Kidney (tissue), 14 donors: ENCODE results near the gene TFAP2D. TPM values are rescaled to one million over a fixed set of nuclear protein-coding genes. Genes with fewer than 3 reads are reported as not detected.

ENCODE experiments used
- DNase-seq, 5 donors: peaks; one replicate each; pipeline ENCODE4 v3.0.0-alpha.2; 2013 to 2020
- FAIRE-seq: peaks from 2 replicates; lab custom pipeline; 2012; peaks lifted over from hg19 to GRCh38; lab: Jason Lieb, UNC
- H3K27ac ChIP-seq, 2 donors: one replicate each; pipeline ENCODE4 v1.7.0; 2013; ENCODE audit warnings: low read depth in 2 of 2, low read length in 2 of 2, inconsistent platforms in 1 of 2
- H3K27me3 ChIP-seq: one replicate; pipeline ENCODE4 v1.7.1; 2013; ENCODE audit warnings: low read length, inconsistent platforms; ENCODE audit not compliant: control insufficient read depth, insufficient read depth
- H3K36me3 ChIP-seq, 3 donors: one replicate each; pipeline versions ENCODE4 v1.7.0 to v1.7.1; 2013; ENCODE audit warnings: low read length in 3 of 3, control low read depth in 1 of 3, inconsistent platforms in 1 of 3; ENCODE audit not compliant: insufficient read depth in 3 of 3, control insufficient read depth in 2 of 3
- H3K4me1 ChIP-seq, 3 donors: one replicate each; pipeline versions ENCODE4 v1.7.0 to v1.7.1; 2013; ENCODE audit warnings: low read length in 3 of 3, inconsistent platforms in 1 of 3, low read depth in 1 of 3; ENCODE audit not compliant: control insufficient read depth in 2 of 3, insufficient read depth in 2 of 3
- H3K4me3 ChIP-seq, 3 donors: one replicate each; pipeline versions ENCODE4 v1.7.0 to v1.8.1; 2013; ENCODE audit warnings: low read length in 3 of 3, control low read depth in 1 of 3, inconsistent platforms in 1 of 3
- H3K9ac ChIP-seq, 3 donors: one replicate each; pipeline versions ENCODE4 v1.7.0 to v1.7.1; 2013; ENCODE audit warnings: low read length in 3 of 3, control low read depth in 1 of 3, inconsistent platforms in 1 of 3
- H3K9me3 ChIP-seq, 3 donors: one replicate each; pipeline versions ENCODE4 v1.7.0 to v1.7.1; 2013; ENCODE audit warnings: low read length in 3 of 3, control low read depth in 1 of 3, inconsistent platforms in 1 of 3; ENCODE audit not compliant: control insufficient read depth in 2 of 3, insufficient read depth in 1 of 3
- intact Hi-C: fragments of 100-400 bp; cut with DNase I; formaldehyde crosslinking; loops from one replicate; pipeline ENCODE4 v1.11.1; 2022
- polyA plus RNA-seq: library from polyadenylated mRNA; stranded (reverse); fragments of 350-450 nt; fragmentation: Illumina TruSeq; extraction: RNeasy Lipid Tissue Mini Kit (QIAGEN cat#74804); gene quantifications from one replicate; pipeline ENCODE4 v1.2.3, GENCODE V29; 2014; ENCODE audit warnings: low read depth, low replicate concordance; ENCODE audit not compliant: insufficient read depth
- total RNA-seq: library from RNA; stranded (reverse); fragmentation: NEBNext Ultra II Directional; extraction: Animal tissue kit (Norgen Biotek cat#: 25700); gene quantifications from one replicate; pipeline ENCODE4 v1.2.1, GENCODE V29; 2021
- TF ChIP-seq, protein P1 (sequence below): IDR thresholded peaks from 3 replicates; pipeline ENCODE4 v1.5.1; 2012; ENCODE audit warnings: mild to moderate bottlenecking, moderate library complexity, borderline replicate concordance; ENCODE audit not compliant: insufficient read depth; ENCODE audit errors: extremely low read depth
- donor health status: control.
- donor health status: control.
- donor health status: control.
- donor health status: control.
- donor health status: control.
- donor health status: DM: yes; HTN: yes; CAD: no.
- donor health status: Normal renal cell carcinoma (clear cell type).

TFAP2D gene
- total and polyA plus RNA-seq, 2 donors from 2014 or later = not detected

DNA sequence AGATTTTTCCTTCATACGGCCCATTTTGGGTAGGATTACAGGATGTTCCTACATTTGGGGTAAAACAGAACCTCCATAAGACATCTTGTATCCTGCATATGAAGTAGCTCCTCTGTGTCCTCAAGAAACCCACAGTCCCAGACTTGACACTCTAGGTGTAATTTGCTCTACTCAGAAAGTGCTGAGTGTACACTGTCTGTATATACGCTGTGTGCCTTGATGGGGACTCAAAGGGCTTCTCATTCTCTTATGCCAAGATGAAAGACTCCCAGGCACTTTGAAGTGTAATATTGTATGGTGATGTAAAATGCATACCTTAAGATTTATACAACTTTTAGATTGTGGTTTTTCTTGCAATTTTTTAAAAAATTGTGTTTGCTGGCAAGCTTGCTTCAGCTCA, 5.2 kb downstream of the TFAP2D start:
- DNase-seq (no peak), FAIRE-seq (no peak)
- intact Hi-C loops = no loop called here
- TF ChIP-seq, protein P1, sequence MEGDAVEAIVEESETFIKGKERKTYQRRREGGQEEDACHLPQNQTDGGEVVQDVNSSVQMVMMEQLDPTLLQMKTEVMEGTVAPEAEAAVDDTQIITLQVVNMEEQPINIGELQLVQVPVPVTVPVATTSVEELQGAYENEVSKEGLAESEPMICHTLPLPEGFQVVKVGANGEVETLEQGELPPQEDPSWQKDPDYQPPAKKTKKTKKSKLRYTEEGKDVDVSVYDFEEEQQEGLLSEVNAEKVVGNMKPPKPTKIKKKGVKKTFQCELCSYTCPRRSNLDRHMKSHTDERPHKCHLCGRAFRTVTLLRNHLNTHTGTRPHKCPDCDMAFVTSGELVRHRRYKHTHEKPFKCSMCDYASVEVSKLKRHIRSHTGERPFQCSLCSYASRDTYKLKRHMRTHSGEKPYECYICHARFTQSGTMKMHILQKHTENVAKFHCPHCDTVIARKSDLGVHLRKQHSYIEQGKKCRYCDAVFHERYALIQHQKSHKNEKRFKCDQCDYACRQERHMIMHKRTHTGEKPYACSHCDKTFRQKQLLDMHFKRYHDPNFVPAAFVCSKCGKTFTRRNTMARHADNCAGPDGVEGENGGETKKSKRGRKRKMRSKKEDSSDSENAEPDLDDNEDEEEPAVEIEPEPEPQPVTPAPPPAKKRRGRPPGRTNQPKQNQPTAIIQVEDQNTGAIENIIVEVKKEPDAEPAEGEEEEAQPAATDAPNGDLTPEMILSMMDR = no peak
- H3K27me3 ChIP-seq = peaks cover 45% of the 10 kb centered on the region
- no peak overlapping the region for H3K27ac ChIP-seq
- H3K9ac ChIP-seq = no peak overlapping the region
- no peak overlapping the region for H3K4me3 ChIP-seq
- no peaks in the 10 kb centered on the region for H3K4me1 ChIP-seq
- no peaks in the 10 kb centered on the region for H3K36me3 ChIP-seq
- H3K9me3 ChIP-seq = no peaks in the 10 kb centered on the region

DNA sequence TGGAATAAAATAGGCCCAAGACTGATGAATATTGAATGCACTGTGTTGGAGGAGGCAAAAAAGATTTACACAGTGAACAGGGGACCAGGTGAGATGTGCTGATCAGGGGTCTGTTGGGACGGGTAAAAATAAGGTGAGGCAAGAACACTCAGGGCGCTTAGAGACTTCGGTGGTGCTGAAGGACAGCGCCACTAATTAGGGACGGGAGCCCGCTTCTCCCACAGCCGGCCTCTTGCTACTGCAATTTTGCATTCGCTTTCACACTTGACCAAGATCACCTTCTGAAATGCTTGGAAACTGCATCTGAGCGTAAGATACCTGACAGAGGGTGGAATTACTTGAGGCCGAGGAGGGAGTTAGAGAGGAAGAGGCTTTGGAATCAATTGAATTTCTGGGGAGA, 7.3 kb downstream of the TFAP2D start:
- DNase-seq = peak in 3 of 5 donors; percentile 70 to 84 (median 76)
- no peak for FAIRE-seq
- Histone ChIP-seq H3K9me3 (no peaks in the 10 kb centered on the region), H3K9ac (no peak overlapping the region), H3K27ac (no peak overlapping the region), H3K4me3 (no peak overlapping the region), H3K4me1 (no peaks in the 10 kb centered on the region), H3K36me3 (no peaks in the 10 kb centered on the region), H3K27me3 (peaks cover 42% of the 10 kb centered on the region)
- intact Hi-C loops = no loop called here
- TF ChIP-seq, protein P1 = no peak

DNA sequence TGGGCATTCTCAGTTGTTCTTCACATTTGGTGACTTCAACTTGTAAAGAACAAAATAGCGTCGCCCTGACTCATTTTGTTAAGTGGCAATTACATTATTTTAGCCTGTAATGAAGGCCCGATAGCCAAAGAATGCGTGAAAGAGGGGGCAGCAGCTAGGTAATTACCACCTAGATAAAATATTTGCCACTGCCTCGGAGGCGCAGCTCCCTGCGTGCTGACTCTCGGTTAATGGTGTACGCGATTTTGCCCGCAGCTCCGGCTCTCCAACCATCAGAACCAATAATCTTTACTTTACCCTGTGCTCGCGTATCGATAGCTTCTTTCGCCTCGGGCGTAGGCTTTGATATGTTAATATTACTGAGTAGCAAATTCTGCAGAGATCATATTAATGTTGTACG, 8.7 kb downstream of the TFAP2D start:
- Histone ChIP-seq H3K27ac (no peak overlapping the region), H3K27me3 (peaks cover 35% of the 10 kb centered on the region), H3K36me3 (no peaks in the 10 kb centered on the region), H3K4me1 (no peaks in the 10 kb centered on the region), H3K4me3 (no peak overlapping the region), H3K9me3 (no peaks in the 10 kb centered on the region), H3K9ac (no peak overlapping the region)
- DNase-seq (no peak), FAIRE-seq (no peak)
- TF ChIP-seq, protein P1 = no peak
- intact Hi-C loops = no loop called here
